Glutamatergic neuron (in vitro differentiated cells): ENCODE measurements around the gene GLB1L2. TPM values are rescaled to one million over a fixed set of nuclear protein-coding genes. Genes with fewer than 3 reads are reported as not detected.

Experiments
- DNase-seq: peaks from one replicate; pipeline ENCODE4 v3.0.0; 2022
- H3K27ac Mint-ChIP-seq: one replicate; pipeline ENCODE4 v1.8.0; 2020; ENCODE audit warnings: mild to moderate bottlenecking, mixed read lengths, inconsistent platforms; ENCODE audit not compliant: unreplicated experiment
- H3K27me3 Mint-ChIP-seq: one replicate; pipeline ENCODE4 v1.8.0; 2020; ENCODE audit warnings: mild to moderate bottlenecking, moderate library complexity, mixed read lengths, inconsistent platforms; ENCODE audit not compliant: unreplicated experiment
- H3K36me3 Mint-ChIP-seq: one replicate; pipeline ENCODE4 v1.8.0; 2020; ENCODE audit warnings: mild to moderate bottlenecking, mixed read lengths, inconsistent platforms; ENCODE audit not compliant: unreplicated experiment
- H3K4me1 Mint-ChIP-seq: one replicate; pipeline ENCODE4 v1.8.0; 2020; ENCODE audit warnings: mild to moderate bottlenecking, low read depth, mixed read lengths, inconsistent platforms; ENCODE audit not compliant: unreplicated experiment
- H3K4me3 Mint-ChIP-seq: one replicate; pipeline ENCODE4 v1.8.0; 2020; ENCODE audit warnings: mild to moderate bottlenecking, mixed read lengths, inconsistent platforms; ENCODE audit not compliant: unreplicated experiment
- H3K9me3 Mint-ChIP-seq: one replicate; pipeline ENCODE4 v1.8.0; 2020; ENCODE audit warnings: mild to moderate bottlenecking, moderate library complexity, mixed read lengths, inconsistent platforms; ENCODE audit not compliant: unreplicated experiment
- total RNA-seq: library from RNA; stranded (reverse); fragmentation: NEBNext Ultra II Directional; extraction: Animal tissue kit (Norgen Biotek cat#: 25700); gene quantifications from one replicate; pipeline ENCODE4 v1.2.1, GENCODE V29; 2021; ENCODE audit not compliant: unreplicated experiment
- TF ChIP-seq, protein P1 (sequence below): fragments of 200-600 bp; sonication (generic); IDR thresholded peaks from one replicate; pipeline ENCODE4 v1.5.0; 2021; ENCODE audit not compliant: partially characterized antibody, unreplicated experiment

Gene GLB1L2
- total RNA-seq, 1 donor from 2014 or later = 1.0 TPM

GRCh38 chr11:134379241-134379640, 47.5 kb downstream of the GLB1L2 start:
- no peak overlapping the region for H3K27ac Mint-ChIP-seq
- H3K36me3 Mint-ChIP-seq = peaks cover 6% of the 10 kb centered on the region
- H3K4me3 Mint-ChIP-seq = no peak overlapping the region
- peaks cover 7% of the 10 kb centered on the region for H3K27me3 Mint-ChIP-seq
- TF ChIP-seq, protein P1, sequence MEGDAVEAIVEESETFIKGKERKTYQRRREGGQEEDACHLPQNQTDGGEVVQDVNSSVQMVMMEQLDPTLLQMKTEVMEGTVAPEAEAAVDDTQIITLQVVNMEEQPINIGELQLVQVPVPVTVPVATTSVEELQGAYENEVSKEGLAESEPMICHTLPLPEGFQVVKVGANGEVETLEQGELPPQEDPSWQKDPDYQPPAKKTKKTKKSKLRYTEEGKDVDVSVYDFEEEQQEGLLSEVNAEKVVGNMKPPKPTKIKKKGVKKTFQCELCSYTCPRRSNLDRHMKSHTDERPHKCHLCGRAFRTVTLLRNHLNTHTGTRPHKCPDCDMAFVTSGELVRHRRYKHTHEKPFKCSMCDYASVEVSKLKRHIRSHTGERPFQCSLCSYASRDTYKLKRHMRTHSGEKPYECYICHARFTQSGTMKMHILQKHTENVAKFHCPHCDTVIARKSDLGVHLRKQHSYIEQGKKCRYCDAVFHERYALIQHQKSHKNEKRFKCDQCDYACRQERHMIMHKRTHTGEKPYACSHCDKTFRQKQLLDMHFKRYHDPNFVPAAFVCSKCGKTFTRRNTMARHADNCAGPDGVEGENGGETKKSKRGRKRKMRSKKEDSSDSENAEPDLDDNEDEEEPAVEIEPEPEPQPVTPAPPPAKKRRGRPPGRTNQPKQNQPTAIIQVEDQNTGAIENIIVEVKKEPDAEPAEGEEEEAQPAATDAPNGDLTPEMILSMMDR = no peak
- DNase-seq = no peak
- H3K9me3 Mint-ChIP-seq = peaks cover 17% of the 10 kb centered on the region
- H3K4me1 Mint-ChIP-seq = no peaks in the 10 kb centered on the region

DNA sequence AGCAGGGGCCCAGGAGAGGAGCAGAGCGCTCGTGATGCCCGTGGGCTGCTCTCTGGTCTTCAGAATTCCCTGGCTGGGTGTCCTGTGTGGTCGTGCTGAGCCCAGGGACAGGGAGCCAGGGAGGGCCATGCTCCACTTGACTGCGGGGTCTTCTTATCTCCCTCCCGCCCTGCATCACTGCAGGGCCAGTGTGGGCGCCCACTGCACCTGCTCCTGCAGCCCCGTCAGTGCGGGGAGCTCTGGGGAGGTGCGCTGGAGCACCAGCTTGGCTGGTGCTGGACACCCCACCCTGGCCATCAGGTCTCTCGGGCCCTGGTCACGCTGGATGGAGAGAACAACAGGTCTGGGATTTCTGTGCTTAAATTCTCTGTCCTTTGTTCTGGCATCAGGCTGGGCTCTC, 48.4 kb downstream of the GLB1L2 start:
- Mint-ChIP-seq H3K36me3 (peaks cover 6% of the 10 kb centered on the region), H3K4me1 (no peaks in the 10 kb centered on the region), H3K9me3 (peaks cover 14% of the 10 kb centered on the region), H3K27me3 (peaks cover 4% of the 10 kb centered on the region), H3K27ac (no peak overlapping the region), H3K4me3 (no peak overlapping the region)
- DNase-seq = no peak
- TF ChIP-seq, protein P1 = no peak

DNA sequence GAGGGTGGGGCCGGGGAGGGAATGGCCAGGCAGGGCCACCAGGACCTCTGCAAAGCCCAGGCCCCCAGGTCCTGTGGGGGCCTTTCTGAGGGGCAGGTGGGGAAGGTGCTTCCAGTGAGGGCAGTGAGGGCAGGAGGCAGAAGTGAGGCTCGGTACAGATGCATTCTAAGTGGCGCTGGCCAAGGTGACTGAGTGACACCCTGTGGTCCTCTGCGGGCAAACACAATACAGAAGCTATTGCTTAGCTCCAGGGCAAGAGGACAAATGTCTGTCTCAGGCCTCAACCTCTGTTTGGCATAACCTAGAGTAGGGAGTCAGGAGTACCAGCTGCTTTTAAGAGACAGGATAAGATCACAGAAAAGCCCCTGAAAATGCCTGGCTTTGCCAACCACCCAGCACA, 49.0 kb downstream of the GLB1L2 start:
- H3K36me3 Mint-ChIP-seq = peaks cover 6% of the 10 kb centered on the region
- H3K4me1 Mint-ChIP-seq = peaks cover under 1% of the 10 kb centered on the region
- TF ChIP-seq, protein P1 = no peak
- H3K4me3 Mint-ChIP-seq = no peak overlapping the region
- H3K27ac Mint-ChIP-seq = no peak overlapping the region
- DNase-seq = no peak
- peaks cover 14% of the 10 kb centered on the region for H3K9me3 Mint-ChIP-seq
- peaks cover 7% of the 10 kb centered on the region for H3K27me3 Mint-ChIP-seq

GRCh38 chr11:134382257-134382656, 50.5 kb downstream of the GLB1L2 start:
- no peak for DNase-seq
- H3K4me3 Mint-ChIP-seq = no peak overlapping the region
- peaks cover 11% of the 10 kb centered on the region for H3K9me3 Mint-ChIP-seq
- H3K27ac Mint-ChIP-seq = no peak overlapping the region
- H3K27me3 Mint-ChIP-seq = peaks cover 6% of the 10 kb centered on the region
- H3K36me3 Mint-ChIP-seq = peaks cover 6% of the 10 kb centered on the region
- TF ChIP-seq, protein P1 = no peak
- H3K4me1 Mint-ChIP-seq = peaks cover 14% of the 10 kb centered on the region

- no peak overlapping the region for H3K4me3 Mint-ChIP-seq
- peaks cover 8% of the 10 kb centered on the region for H3K9me3 Mint-ChIP-seq
- no peak for DNase-seq
Observed at GRCh38 chr11:134382830-134383229, 51.0 kb downstream of the GLB1L2 start.

More at GRCh38 chr11:134382830-134383229, 51.0 kb downstream of the GLB1L2 start:
- Mint-ChIP-seq H3K36me3 (peaks cover 6% of the 10 kb centered on the region), H3K4me1 (peaks cover 16% of the 10 kb centered on the region), H3K27me3 (peaks cover 5% of the 10 kb centered on the region), H3K27ac (no peak overlapping the region)
- TF ChIP-seq, protein P1 = no peak
